Measurements from ENCODE around the gene PRPF40A. TPM values are rescaled to one million over a fixed set of nuclear protein-coding genes. Genes with fewer than 3 reads are reported as not detected.
A peak's percentile ranks its signal among the peaks of the same experiment; 100 is the strongest.

Gene PRPF40A
- total and polyA plus RNA-seq, 11 donors = 9.8 to 53.5 (median 34.3) TPM

GRCh38 chr2:152720794-152721193 is 3.5 kb upstream of the PRPF40A start:
- H3K9me3 ChIP-seq = no peaks in the 10 kb centered on the region
- peaks cover 0 to 16% (median under 1%) of the 10 kb centered on the region in 9 donors for H3K36me3 ChIP-seq
- WGBS, 4 donors = 82 to 100% (median 89%) methylated on average over 2 of the region's 2 CpGs
- H3K4me3 ChIP-seq = no peak overlapping the region
- no peaks in the 10 kb centered on the region for H3K27me3 ChIP-seq
- intact Hi-C loops (cut with DNase I) = no loop called here
- ATAC-seq (no peak), DNase-seq (no peak)
- TF ChIP-seq, protein P1, sequence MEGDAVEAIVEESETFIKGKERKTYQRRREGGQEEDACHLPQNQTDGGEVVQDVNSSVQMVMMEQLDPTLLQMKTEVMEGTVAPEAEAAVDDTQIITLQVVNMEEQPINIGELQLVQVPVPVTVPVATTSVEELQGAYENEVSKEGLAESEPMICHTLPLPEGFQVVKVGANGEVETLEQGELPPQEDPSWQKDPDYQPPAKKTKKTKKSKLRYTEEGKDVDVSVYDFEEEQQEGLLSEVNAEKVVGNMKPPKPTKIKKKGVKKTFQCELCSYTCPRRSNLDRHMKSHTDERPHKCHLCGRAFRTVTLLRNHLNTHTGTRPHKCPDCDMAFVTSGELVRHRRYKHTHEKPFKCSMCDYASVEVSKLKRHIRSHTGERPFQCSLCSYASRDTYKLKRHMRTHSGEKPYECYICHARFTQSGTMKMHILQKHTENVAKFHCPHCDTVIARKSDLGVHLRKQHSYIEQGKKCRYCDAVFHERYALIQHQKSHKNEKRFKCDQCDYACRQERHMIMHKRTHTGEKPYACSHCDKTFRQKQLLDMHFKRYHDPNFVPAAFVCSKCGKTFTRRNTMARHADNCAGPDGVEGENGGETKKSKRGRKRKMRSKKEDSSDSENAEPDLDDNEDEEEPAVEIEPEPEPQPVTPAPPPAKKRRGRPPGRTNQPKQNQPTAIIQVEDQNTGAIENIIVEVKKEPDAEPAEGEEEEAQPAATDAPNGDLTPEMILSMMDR (IDR thresholded peaks at IDR 0.05) = no peak
- no peak for TF ChIP-seq POLR2A (IDR thresholded peaks at IDR 0.05)
- H3K4me1 ChIP-seq = peaks cover 0 to 46% (median 22%) of the 10 kb centered on the region in 12 donors
- H3K27ac ChIP-seq = no peak overlapping the region

GRCh38 chr2:152718909-152719645 is 1.8 kb upstream of the PRPF40A start:
- intact Hi-C loops (cut with DNase I) = loop anchor here in 5 of 10 donors (5.0 to 10.0 kb wide), 2 partner anchors 542 to 544 kb away; partner anchors contain the start of gene STAM2 (in 5 of the 5)
- no peak for TF ChIP-seq POLR2A (IDR thresholded peaks at IDR 0.05)
- TF ChIP-seq, protein P1 (IDR thresholded peaks at IDR 0.05) = no peak
- ATAC-seq (no peak), DNase-seq (peak in 1 of 5 donors; percentile 23)
- Histone ChIP-seq H3K4me1 (peaks cover 0 to 59% (median 28%) of the 10 kb centered on the region in 12 donors), H3K36me3 (peaks cover 0 to 31% (median 17%) of the 10 kb centered on the region in 9 donors), H3K27ac (peak overlapping the region; percentile 86 to 99 (median 96)), H3K4me3 (peak overlapping the region; percentile 81 to 96 (median 90)), H3K9me3 (no peaks in the 10 kb centered on the region), H3K27me3 (no peaks in the 10 kb centered on the region)
- WGBS, 4 donors = 3 to 5% (median 4%) methylated on average over 19 to 23 of the region's 23 CpGs

- Histone ChIP-seq H3K27ac (peak within 1 kb of the TSS; percentile 86 to 99 (median 96)), H3K4me3 (peak within 1 kb of the TSS; percentile 81 to 96 (median 90)), H3K9me3 (no peaks in the 10 kb centered on the region), H3K4me1 (peaks cover 0 to 58% (median 28%) of the 10 kb centered on the region in 12 donors), H3K36me3 (peaks cover 0 to 39% (median 25%) of the 10 kb centered on the region in 9 donors), H3K27me3 (no peaks in the 10 kb centered on the region)
- 0 to 1% (median 0%) methylated on average over 72 to 87 of the region's 87 CpGs for WGBS, 4 donors
- TF ChIP-seq, protein P1 (IDR thresholded peaks at IDR 0.05) = no peak
- peak in 1 of 2 donors; percentile 83 for TF ChIP-seq POLR2A (IDR thresholded peaks at IDR 0.05)
- intact Hi-C loops (cut with DNase I) = loop anchor here in 5 of 10 donors (5.0 to 10.0 kb wide), 2 partner anchors 541 to 543 kb away; partner anchors contain the start of gene STAM2 (in 5 of the 5)
- DNase-seq (peak; percentile 94 to 96 (median 94)), ATAC-seq (peak; percentile 78 to 91 (median 88))
These were observed 1.0 kb upstream of the PRPF40A start, which contains the start of gene ARL6IP6 for GRCh38 chr2:152718076-152718908. Gene ARL6IP6 (plus strand): TSS chr2:152718620. CDS start chr2:152718625, 5 bp downstream.

Data from heart left ventricle (tissue), 16 donors.